ENCODE measurements around the gene PACSIN3. TPM values are rescaled to one million over a fixed set of nuclear protein-coding genes. Genes with fewer than 3 reads are reported as not detected.

The PACSIN3 gene
- polyA plus RNA-seq, 2 of the 4 experiments (the other 2 are of a cell fraction), result 16.5 to 35.3 TPM

- DNase-seq (ENCODE audit: low read depth in 1 of 2, low spot score in 1 of 2), result peak in 1 of 2 experiments; percentile 46
- peak; percentile 10 to 47 for ATAC-seq
- POLR2A ChIA-PET, result interaction anchor here (0.6 to 4.8 kb wide), 3 partner anchors 29 to 376 kb away, joined by 5 to 60 read pairs (median 10); partner anchors contain the start of genes ACP2 and DDB2
Observed at GRCh38 chr11:47185305-47186075, 744 bp downstream of the PACSIN3 start.

GRCh38 chr11:47184711-47185304 lies 1.4 kb downstream of the PACSIN3 start:
- DNase-seq (ENCODE audit: low read depth in 1 of 2, low spot score in 1 of 2) (no peak), ATAC-seq (peak in 1 of 2 experiments; percentile 3; a peak in 1 of 6 replicates), FAIRE-seq (no peak)
- WGBS (ENCODE audit: missing lambda C conversion rate), result 65% methylated on average over 8 of the region's 13 CpGs
- H3K27ac ChIP-seq, result peak overlapping the region; percentile 84 to 98
- H3K4me3 ChIP-seq, result peak overlapping the region; percentile 72
- peak overlapping the region; percentile 79 for H3K4me2 ChIP-seq
- H3K9me3 ChIP-seq, result no peaks in the 10 kb centered on the region
- TF ChIP-seq BHLHE40 (IDR thresholded peaks at IDR 0.05; ENCODE audit: low read depth, low read length) (no peak), PHF8 (IDR thresholded peaks at IDR 0.05; ENCODE audit: borderline replicate concordance, low read depth) (no peak), KDM5A (IDR thresholded peaks at IDR 0.05) (no peak), CHD4 (IDR thresholded peaks at IDR 0.05; ENCODE audit: borderline replicate concordance) (no peak), HOXB5 (CRISPR knock-in tag; IDR thresholded peaks at IDR 0.05) (no peak), HOXB13 (CRISPR knock-in tag; IDR thresholded peaks at IDR 0.05; ENCODE audit: low read depth) (no peak), FOSL2 (IDR thresholded peaks at IDR 0.05) (no peak), FOSL2 (CRISPR knock-in tag; IDR thresholded peaks at IDR 0.05) (no peak), MAZ (IDR thresholded peaks at IDR 0.05; ENCODE audit: borderline replicate concordance, low read depth, low read length) (no peak), ESRRA (IDR thresholded peaks at IDR 0.05; ENCODE audit: borderline replicate concordance, low read length) (no peak)
- CTCF ChIA-PET, result interaction anchor here (0.7 to 10.8 kb wide), 12 partner anchors 8 to 170 kb away, joined by 3 to 173 read pairs (median 4); partner anchors contain the start of genes ARFGAP2, DDB2 and NR1H3
- POLR2A ChIA-PET, result interaction anchor here (0.6 to 4.8 kb wide), 3 partner anchors 30 to 375 kb away, joined by 5 to 60 read pairs (median 10); partner anchors contain the start of genes ACP2 and DDB2
- H3K4me1 ChIP-seq, result peaks cover 43% of the 10 kb centered on the region

More at GRCh38 chr11:47185305-47186075, 744 bp downstream of the PACSIN3 start:
- peak overlapping the region; percentile 72 for H3K4me3 ChIP-seq
- H3K27ac ChIP-seq, result peak overlapping the region; percentile 84 to 98
- peak overlapping the region; percentile 79 for H3K4me2 ChIP-seq
- FAIRE-seq, result no peak
- peaks cover 47% of the 10 kb centered on the region for H3K4me1 ChIP-seq
- CTCF ChIA-PET, result interaction anchor here (0.7 to 10.8 kb wide), 11 partner anchors 8 to 169 kb away, joined by 3 to 173 read pairs (median 4); partner anchors contain the start of genes ARFGAP2, DDB2 and NR1H3
- TF ChIP-seq MAX (IDR thresholded peaks at IDR 0.05), result peak; percentile 59; the same call in 1 of the 2 replicates
- no peak for TF ChIP-seq FOXS1 (CRISPR knock-in tag; IDR thresholded peaks at IDR 0.05)
- TF ChIP-seq TFCP2L1 (CRISPR knock-in tag; IDR thresholded peaks at IDR 0.05), result no peak
- 0 out of 2 replicates have a peak, but pooled peaks have one; percentile 71 for TF ChIP-seq RNF2 (IDR thresholded peaks at IDR 0.05; ENCODE audit: borderline replicate concordance, low read depth)
- no peak for TF ChIP-seq HOXB5 (CRISPR knock-in tag; IDR thresholded peaks at IDR 0.05)
- TF ChIP-seq MYC (IDR thresholded peaks at IDR 0.05; ENCODE audit: borderline replicate concordance, low read length), result no peak
- 3% methylated on average over 25 of the region's 50 CpGs for WGBS (ENCODE audit: missing lambda C conversion rate)
- no peaks in the 10 kb centered on the region for H3K9me3 ChIP-seq

GRCh38 chr11:47183969-47184368 lies 2.3 kb downstream of the PACSIN3 start:
- ChIA-PET CTCF (interaction anchor here (0.7 to 10.8 kb wide), 5 partner anchors 8 to 171 kb away, joined by 3 to 173 read pairs (median 5); partner anchors contain the start of genes DDB2 and NR1H3), POLR2A (interaction anchor here (4.8 kb wide), 1 partner anchor 30 kb away, joined by 60 read pairs; the partner anchor contains the start of gene DDB2)
- peaks cover 34% of the 10 kb centered on the region for H3K4me1 ChIP-seq
- H3K27ac ChIP-seq, result peak overlapping the region in 1 of 2 experiments; percentile 22; a peak in 1 of 6 replicates
- DNase-seq (ENCODE audit: low read depth in 1 of 2, low spot score in 1 of 2) (no peak), FAIRE-seq (no peak), ATAC-seq (no peak)
- H3K9me3 ChIP-seq, result no peaks in the 10 kb centered on the region
- no peak overlapping the region for H3K4me3 ChIP-seq
- TF ChIP-seq RARB (CRISPR knock-in tag; IDR thresholded peaks at IDR 0.05), result no peak
- no peak for TF ChIP-seq FOSL2 (IDR thresholded peaks at IDR 0.05)
- no peak for TF ChIP-seq FOSL2 (CRISPR knock-in tag; IDR thresholded peaks at IDR 0.05)
- TF ChIP-seq JUNB (IDR thresholded peaks at IDR 0.05), result no peak
- no peak for TF ChIP-seq SMC3 (IDR thresholded peaks at IDR 0.05)
- no peak for TF ChIP-seq KDM5A (IDR thresholded peaks at IDR 0.05)
- no peak for TF ChIP-seq USF2 (IDR thresholded peaks at IDR 0.05)
- TF ChIP-seq POLR2AphosphoS2 (conservative IDR thresholded peaks at IDR 0.05; ENCODE audit: low read length), result no peak
- TF ChIP-seq ELK1 (IDR thresholded peaks at IDR 0.05; ENCODE audit: low read depth, low read length), result no peak
- TF ChIP-seq FOSB (CRISPR knock-in tag; IDR thresholded peaks at IDR 0.05), result no peak
- TF ChIP-seq CEBPB (IDR thresholded peaks at IDR 0.05), result no peak
- TF ChIP-seq ATOH8 (CRISPR knock-in tag; IDR thresholded peaks at IDR 0.05; ENCODE audit: low read depth), result no peak
- no peak for TF ChIP-seq MAX (IDR thresholded peaks at IDR 0.05)
- H3K4me2 ChIP-seq, result no peak overlapping the region; the same call in 2 of the 3 replicates
- WGBS (ENCODE audit: missing lambda C conversion rate), result 92% methylated on average over 7 of the region's 7 CpGs

Data from A549 (cell line).